Measurements from ENCODE around the gene ZNF883.

DNA sequence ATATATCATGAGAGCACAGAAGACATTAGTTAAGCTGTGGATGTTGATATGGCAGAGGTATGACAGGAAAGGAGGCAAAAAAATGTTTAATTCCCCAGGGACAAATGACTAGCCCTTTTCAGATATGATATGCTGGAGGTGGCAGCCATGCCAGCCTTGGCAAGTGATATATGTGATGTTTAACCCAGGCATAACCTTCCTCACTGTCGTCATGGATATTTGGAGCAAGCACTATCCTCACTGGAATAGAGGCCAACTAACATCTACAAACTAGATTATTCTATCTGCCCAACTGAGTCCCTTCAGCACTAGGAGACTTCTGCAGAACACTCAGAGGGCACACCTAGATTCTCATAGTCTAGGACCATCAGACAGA lies 94.0 kb downstream of the ZNF883 start:
- TF ChIP-seq, protein P1, sequence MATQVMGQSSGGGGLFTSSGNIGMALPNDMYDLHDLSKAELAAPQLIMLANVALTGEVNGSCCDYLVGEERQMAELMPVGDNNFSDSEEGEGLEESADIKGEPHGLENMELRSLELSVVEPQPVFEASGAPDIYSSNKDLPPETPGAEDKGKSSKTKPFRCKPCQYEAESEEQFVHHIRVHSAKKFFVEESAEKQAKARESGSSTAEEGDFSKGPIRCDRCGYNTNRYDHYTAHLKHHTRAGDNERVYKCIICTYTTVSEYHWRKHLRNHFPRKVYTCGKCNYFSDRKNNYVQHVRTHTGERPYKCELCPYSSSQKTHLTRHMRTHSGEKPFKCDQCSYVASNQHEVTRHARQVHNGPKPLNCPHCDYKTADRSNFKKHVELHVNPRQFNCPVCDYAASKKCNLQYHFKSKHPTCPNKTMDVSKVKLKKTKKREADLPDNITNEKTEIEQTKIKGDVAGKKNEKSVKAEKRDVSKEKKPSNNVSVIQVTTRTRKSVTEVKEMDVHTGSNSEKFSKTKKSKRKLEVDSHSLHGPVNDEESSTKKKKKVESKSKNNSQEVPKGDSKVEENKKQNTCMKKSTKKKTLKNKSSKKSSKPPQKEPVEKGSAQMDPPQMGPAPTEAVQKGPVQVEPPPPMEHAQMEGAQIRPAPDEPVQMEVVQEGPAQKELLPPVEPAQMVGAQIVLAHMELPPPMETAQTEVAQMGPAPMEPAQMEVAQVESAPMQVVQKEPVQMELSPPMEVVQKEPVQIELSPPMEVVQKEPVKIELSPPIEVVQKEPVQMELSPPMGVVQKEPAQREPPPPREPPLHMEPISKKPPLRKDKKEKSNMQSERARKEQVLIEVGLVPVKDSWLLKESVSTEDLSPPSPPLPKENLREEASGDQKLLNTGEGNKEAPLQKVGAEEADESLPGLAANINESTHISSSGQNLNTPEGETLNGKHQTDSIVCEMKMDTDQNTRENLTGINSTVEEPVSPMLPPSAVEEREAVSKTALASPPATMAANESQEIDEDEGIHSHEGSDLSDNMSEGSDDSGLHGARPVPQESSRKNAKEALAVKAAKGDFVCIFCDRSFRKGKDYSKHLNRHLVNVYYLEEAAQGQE (IDR thresholded peaks at IDR 0.05; ENCODE audit: insufficient read depth in 1 of 2, low read depth in 2 of 2, low read length in 2 of 2), result no peak
- TF ChIP-seq FOXP2 (optimal IDR thresholded peaks at IDR 0.05; ENCODE audit: borderline replicate concordance, extremely low read depth, extremely low read length, insufficient read depth) (no peak), TAF1 (IDR thresholded peaks at IDR 0.05; ENCODE audit: borderline replicate concordance, insufficient read depth, low read length) (no peak), POLR2AphosphoS5 (IDR thresholded peaks at IDR 0.05; ENCODE audit: low read depth, low read length) (no peak)
